GM12891 (cell line): ENCODE data around the gene ENTPD2.

Experiments used
- DNase-seq: peaks from one replicate; pipeline ENCODE4 v3.0.0; 2011; ENCODE audit warnings: low spot score; ENCODE audit not compliant: insufficient read length
- FAIRE-seq: peaks from 2 replicates; lab custom pipeline; 2011; peaks lifted over from hg19 to GRCh38; lab: Jason Lieb, UNC
- PAX5 ChIP-seq: IDR thresholded peaks from 2 replicates; pipeline ENCODE4 v1.6.1; 2011; ENCODE audit warnings: low read length, moderate library complexity, mild to moderate bottlenecking; ENCODE audit not compliant: insufficient read depth, severe bottlenecking
- POLR2A ChIP-seq: IDR thresholded peaks from 2 replicates; pipeline ENCODE4 v1.6.1; 2011; ENCODE audit warnings: low read depth, low read length, control low read depth
- POLR2AphosphoS5 ChIP-seq: IDR thresholded peaks from 2 replicates; pipeline ENCODE4 v1.6.1; 2011; ENCODE audit warnings: low read depth, low read length, control low read depth
- POU2F2 ChIP-seq: IDR thresholded peaks from 2 replicates; pipeline ENCODE4 v1.6.1; 2011; ENCODE audit warnings: low read depth, mild to moderate bottlenecking, control low read depth, low read length, moderate library complexity
- SPI1 ChIP-seq: IDR thresholded peaks from 2 replicates; pipeline ENCODE4 v1.6.1; 2011; ENCODE audit warnings: low read depth, low read length, control low read depth
- TAF1 ChIP-seq: IDR thresholded peaks from 2 replicates; pipeline ENCODE4 v1.6.1; 2011; ENCODE audit warnings: low read depth, low read length, control low read depth

ENTPD2 gene

DNA sequence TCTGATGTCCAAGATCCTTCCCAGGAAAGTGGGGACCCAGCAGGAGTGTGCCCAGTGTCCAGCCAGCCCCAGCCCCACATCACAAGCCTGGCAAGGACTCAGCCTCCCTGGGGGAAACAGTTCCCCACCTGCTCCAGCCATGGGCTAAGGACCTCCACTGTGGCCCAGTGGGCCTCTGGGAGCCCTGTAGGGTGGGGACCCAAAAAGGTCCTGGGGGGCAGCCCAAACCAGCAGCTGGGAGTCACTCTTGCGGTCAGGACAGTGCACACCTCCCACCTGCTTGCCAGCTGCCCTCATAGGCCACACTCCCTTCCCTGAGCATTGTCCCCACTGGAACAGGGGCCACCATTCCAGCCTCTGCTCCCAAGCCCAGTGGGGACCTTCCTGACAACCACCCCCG is 27.5 kb downstream of the ENTPD2 start:
- FAIRE-seq = no peak
- no peak for DNase-seq
- TF ChIP-seq POLR2A = no peak
- TF ChIP-seq SPI1 = no peak
- TF ChIP-seq TAF1 = no peak
- TF ChIP-seq POLR2AphosphoS5 = no peak
- TF ChIP-seq PAX5 = no peak
- TF ChIP-seq POU2F2 = no peak

DNA sequence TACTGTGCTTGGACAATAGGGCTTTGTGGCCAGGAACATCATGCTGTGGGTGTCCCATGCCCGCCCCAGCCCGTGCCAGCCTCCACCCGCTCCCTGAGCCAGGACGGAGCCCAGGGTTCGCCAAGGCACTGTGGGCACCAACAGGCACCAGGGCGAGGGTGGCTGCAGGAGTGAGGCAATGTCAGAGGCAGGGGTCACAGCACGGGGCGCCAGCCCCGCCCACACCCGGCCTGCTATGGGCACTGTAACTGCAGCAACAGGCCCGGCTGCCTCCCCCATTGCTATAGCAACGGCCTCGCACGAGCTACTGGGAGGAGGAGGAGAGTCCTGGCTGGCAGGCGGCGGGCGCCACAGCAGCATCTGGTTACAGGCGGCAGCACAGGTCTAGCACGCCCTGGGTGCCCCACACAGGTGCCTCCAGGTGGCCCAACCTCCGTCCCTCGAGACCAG is 28.3 kb downstream of the ENTPD2 start:
- TF ChIP-seq TAF1 = no peak
- TF ChIP-seq POLR2A = no peak
- no peak for TF ChIP-seq POLR2AphosphoS5
- TF ChIP-seq POU2F2 = no peak
- TF ChIP-seq SPI1 = no peak
- no peak for TF ChIP-seq PAX5
- DNase-seq (no peak), FAIRE-seq (no peak)

DNA sequence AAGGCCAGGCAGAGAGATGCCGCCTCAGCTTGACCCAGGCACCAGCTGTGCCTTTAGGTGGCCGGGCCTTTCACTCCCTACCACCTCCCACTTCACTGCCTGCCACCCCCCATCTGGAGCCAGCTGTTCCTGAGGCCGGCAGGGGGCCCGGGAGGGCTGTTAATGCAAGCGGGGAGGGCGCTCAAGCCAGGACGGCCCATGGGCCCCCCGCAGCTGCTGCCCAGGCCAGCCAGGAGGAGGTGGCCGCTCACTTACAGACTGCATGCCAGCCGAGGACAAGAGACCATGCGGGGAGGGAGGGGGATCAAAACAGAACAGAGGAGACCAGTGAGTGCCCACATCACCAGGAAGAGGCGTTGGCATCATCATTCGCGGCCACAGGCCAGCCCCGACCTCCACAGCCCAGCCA is 30.3 kb downstream of the ENTPD2 start:
- FAIRE-seq (no peak), DNase-seq (no peak)
- no peak for TF ChIP-seq POLR2A
- TF ChIP-seq POLR2AphosphoS5 = no peak
- no peak for TF ChIP-seq SPI1
- TF ChIP-seq TAF1 = no peak
- no peak for TF ChIP-seq PAX5
- TF ChIP-seq POU2F2 = no peak

DNA sequence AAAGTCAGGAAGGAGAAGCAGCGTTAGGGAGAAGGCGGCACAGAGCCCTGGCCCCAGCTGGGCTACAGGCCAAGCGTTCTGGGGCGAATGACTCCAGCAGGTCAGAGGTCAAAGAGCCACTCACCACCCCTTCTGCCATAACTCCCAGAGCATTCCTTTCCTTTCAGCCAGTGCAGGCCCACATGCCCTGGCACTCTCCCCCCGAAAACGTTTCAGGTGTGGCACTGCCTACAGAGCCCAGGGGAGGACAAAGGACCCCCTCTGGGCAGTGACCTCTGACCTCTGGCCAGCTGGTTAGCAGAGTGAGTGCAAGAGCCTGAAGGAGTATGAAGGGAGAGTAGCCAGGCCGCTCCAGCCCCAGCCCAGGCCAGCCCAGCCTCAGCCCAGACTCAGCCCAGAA is 30.7 kb downstream of the ENTPD2 start:
- FAIRE-seq = no peak

DNA sequence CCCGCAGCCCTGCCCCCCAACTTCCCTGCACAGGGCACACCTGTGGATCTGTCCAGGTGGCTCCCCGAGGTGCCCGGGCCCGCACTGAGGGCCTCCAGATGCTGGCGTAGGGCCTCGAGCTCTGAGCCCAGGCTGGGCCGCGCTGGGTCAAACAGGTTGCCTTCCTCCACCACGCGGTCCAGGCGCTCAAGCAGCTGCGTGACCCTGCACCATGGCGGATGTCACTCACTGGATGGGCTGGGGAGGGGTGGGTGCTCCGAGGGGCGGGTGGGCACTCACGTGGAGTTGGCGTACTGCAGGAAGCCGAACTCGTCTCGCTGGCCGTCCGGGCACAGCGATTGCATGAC is 31.2 kb downstream of the ENTPD2 start:
- no peak for TF ChIP-seq TAF1
- TF ChIP-seq PAX5 = no peak
- FAIRE-seq = no peak

More for the DNA sequence above, 30.7 kb downstream of the ENTPD2 start:
- TF ChIP-seq SPI1 (no peak), POLR2AphosphoS5 (no peak), PAX5 (no peak), TAF1 (no peak), POU2F2 (no peak), POLR2A (no peak)
- no peak for DNase-seq

DNA sequence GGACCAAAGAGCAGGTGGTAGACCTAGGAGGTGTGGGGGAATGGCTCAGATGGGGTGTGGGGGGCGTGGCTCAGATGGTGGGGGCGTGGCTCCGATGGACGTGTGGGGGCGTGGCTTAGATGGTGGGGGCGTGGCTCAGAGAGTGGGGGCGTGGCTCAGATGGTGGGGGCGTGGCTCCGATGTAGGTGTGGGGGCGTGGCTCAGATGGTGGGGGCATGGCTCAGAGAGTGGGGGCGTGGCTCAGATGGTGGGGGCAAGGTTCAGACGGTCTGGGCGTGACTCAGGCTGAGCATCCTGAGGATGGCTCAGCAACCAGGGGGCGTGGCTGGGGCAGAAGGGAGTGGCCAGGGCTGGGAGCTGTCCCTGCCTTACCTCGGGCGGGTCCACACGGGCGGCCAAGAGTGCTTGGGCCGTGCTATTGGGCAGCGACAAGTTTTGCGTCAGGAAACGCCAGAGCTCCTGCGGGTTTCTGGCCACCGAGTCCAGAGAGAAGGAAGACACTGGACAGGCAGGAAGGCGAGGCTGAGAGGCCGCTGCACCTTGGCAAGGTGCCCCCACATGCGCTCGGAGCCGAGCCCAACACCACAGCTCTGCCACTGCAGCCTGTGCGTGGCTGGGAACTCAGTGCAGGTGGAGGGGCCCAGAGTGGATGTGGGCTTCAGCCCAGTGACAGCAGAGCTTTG is 31.7 kb downstream of the ENTPD2 start:
- peak; percentile 78 for DNase-seq
- FAIRE-seq = peak; percentile 97
- no peak for TF ChIP-seq TAF1
- TF ChIP-seq PAX5 = no peak
- TF ChIP-seq POU2F2 = no peak
- TF ChIP-seq POLR2A = no peak
- TF ChIP-seq POLR2AphosphoS5 = no peak
- TF ChIP-seq SPI1 = no peak

More for the DNA sequence above, 31.2 kb downstream of the ENTPD2 start:
- no peak for DNase-seq

DNA sequence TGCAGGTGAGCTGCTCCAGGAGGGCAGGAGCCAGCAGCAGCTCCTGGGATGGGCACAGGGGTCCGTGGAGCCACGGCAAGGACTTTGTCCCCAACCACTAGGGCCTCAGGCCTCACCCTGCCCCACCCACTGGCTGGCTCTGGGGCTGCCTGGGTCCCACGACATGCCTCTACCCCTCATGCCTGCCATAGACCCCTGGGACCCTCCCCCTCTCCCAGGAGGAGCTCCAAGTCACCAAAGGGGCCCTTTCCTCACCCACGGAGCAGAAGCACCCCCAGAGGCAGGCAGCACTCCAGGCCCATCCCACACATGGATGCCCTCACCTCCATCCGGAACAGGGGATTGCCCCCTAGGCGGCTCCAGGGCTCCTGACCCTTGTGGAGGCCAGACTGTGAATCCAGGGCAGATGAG is 32.3 kb downstream of the ENTPD2 start:
- TF ChIP-seq SPI1 (no peak), TAF1 (no peak), PAX5 (no peak), POLR2A (no peak), POU2F2 (no peak), POLR2AphosphoS5 (no peak)
- DNase-seq (no peak), FAIRE-seq (no peak)

DNA sequence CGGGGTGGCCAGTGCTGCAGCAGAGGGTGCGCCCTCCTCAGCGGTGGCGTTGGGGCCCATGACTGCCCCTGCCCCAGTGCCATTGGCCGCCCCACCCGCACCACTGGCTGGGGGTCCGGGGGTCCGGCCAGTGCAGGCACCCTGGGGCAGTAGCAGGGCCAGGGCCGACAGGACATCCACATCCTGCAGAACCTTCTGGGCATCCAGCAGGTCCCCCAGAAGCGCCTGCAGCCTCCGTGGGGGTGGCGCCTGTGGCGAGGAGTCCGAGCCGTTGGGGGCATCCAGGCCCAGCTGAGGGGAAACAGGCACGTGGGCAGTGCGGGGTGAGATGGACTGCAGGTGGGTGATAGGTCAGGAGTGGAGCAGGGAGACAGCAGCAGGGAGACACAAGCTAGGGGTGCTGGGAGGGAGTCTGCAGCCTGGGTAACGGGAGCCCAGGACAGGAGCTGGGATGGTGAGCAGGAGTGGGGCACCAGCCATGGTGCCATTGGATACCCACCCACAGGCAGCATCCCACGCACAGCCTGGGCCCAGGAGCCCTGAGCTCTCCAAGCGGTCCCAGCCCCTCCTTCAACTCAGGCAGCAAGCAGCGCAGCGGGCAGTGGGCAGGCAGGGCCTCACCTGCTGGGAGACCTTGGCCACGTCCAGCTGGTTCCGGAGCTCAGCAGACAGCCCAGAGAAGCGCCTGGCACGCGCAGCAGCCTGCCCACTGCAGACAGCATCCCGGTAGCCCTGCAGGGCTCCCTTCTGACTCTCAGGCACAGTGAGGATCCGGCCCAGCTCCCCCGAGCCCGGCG is 32.9 kb downstream of the ENTPD2 start:
- TF ChIP-seq POLR2A (no peak), POLR2AphosphoS5 (no peak), PAX5 (no peak), POU2F2 (no peak), SPI1 (no peak), TAF1 (no peak)
- no peak for FAIRE-seq

DNA sequence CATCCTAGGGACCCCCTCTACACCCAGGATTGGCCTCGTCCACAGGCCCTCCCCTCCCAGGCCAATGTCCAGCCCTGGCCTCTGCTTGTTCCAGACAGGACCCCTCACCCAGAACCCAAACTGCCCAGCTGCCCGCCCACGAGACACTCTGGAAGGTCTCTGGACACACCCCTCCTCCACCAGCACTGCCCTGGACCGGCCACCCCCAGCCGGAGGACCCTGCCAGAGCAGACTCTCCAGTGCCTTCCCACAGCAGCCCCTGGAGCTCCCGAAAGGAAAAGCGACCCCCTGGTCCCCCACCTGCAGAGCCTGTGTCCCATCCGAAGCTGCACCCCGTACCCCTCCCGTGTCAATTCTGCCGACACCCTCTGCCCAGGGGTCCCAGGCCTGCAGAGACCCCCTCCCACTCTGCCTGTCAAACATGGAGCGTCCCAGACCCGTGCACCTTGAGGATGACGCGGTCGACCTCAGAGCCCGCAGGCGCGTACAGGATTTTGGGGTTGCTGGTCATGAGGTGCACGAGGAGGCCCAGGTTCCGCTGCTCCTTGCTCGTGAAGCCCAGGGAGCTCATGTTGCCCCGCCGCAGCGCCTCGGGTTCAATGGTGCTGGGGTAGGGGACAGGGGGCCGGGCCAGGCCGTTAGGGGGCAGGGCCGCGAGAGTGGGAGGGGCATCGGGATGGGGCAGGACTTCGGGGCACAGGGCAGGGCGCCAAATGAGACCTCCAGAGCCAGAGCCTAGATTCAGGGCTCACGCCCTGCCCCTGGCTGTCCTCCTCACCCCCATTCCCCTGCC is 33.8 kb downstream of the ENTPD2 start:
- FAIRE-seq = no peak
- no peak for DNase-seq
- TF ChIP-seq SPI1 (no peak), POU2F2 (no peak), TAF1 (no peak), POLR2A (no peak), POLR2AphosphoS5 (no peak), PAX5 (no peak)

More for the DNA sequence above, 32.9 kb downstream of the ENTPD2 start:
- no peak for DNase-seq
